Fibroblast of lung (primary cell): ENCODE data around the gene VSTM2B. TPM values are rescaled to one million over a fixed set of nuclear protein-coding genes. Genes with fewer than 3 reads are reported as not detected.

Experiments used
- DNase-seq, 2 donors: peaks; one replicate each; pipeline versions ENCODE4 v3.0.0 to v3.0.0-alpha.2; 2010; ENCODE audit warnings: low read depth in 2 of 2
- H2AFZ ChIP-seq: 2 replicates; pipeline ENCODE4 v1.5.1; 2012; ENCODE audit warnings: low read length, control low read depth, inconsistent platforms
- H3K27ac ChIP-seq: 2 replicates; pipeline ENCODE4 v1.5.1; 2011; ENCODE audit warnings: low read length, control low read depth; ENCODE audit not compliant: insufficient read depth
- H3K27me3 ChIP-seq: 2 replicates; pipeline ENCODE4 v1.5.1; 2011; ENCODE audit warnings: mild to moderate bottlenecking, low read length; ENCODE audit not compliant: control insufficient read depth, insufficient read depth
- H3K36me3 ChIP-seq: 2 replicates; pipeline ENCODE4 v1.5.1; 2011; ENCODE audit warnings: low read length; ENCODE audit not compliant: control insufficient read depth, insufficient read depth
- H3K4me1 ChIP-seq: 2 replicates; pipeline ENCODE4 v1.5.1; 2011; ENCODE audit warnings: low read length; ENCODE audit not compliant: control insufficient read depth, insufficient read depth; ENCODE audit errors: extremely low read depth
- H3K4me2 ChIP-seq: 2 replicates; pipeline ENCODE4 v1.5.1; 2011; ENCODE audit warnings: low read length, control low read depth; ENCODE audit not compliant: insufficient read depth; ENCODE audit errors: extremely low read depth
- H3K4me3 ChIP-seq, 4 experiments: fragments of 200-600 bp in 1 of 4; sonication (generic) in 1 of 4; replicated peaks in 1 of 4; 2 replicates each; pipeline ENCODE4 v1.5.1; 2011 to 2016; ENCODE audit warnings: low read length in 4 of 4, low read depth in 3 of 4, mild to moderate bottlenecking in 3 of 4, control low read depth in 2 of 4, inconsistent platforms in 1 of 4, mixed read lengths in 1 of 4; ENCODE audit not compliant: insufficient read depth in 1 of 4; ENCODE audit errors: control extremely low read depth in 1 of 4
- H3K79me2 ChIP-seq: 2 replicates; pipeline ENCODE4 v1.5.1; 2012; ENCODE audit warnings: mild to moderate bottlenecking, low read length, inconsistent platforms; ENCODE audit not compliant: control insufficient read depth, insufficient read depth
- H3K9ac ChIP-seq: 2 replicates; pipeline ENCODE4 v1.5.1; 2011; ENCODE audit warnings: mild to moderate bottlenecking, low read length, control low read depth; ENCODE audit not compliant: insufficient read depth
- H3K9me3 ChIP-seq: 2 replicates; pipeline ENCODE4 v1.5.1; 2012; ENCODE audit warnings: low read depth, low read length; ENCODE audit not compliant: control insufficient read depth, insufficient read depth
- H4K20me1 ChIP-seq: 2 replicates; pipeline ENCODE4 v1.5.1; 2011; ENCODE audit warnings: low read length; ENCODE audit not compliant: control insufficient read depth, insufficient read depth; ENCODE audit errors: extremely low read depth
- EZH2 ChIP-seq: IDR thresholded peaks from 2 replicates; pipeline ENCODE4 v1.5.1; 2012; ENCODE audit warnings: low read length, control low read depth, mild to moderate bottlenecking; ENCODE audit errors: missing control alignments
- polyA plus RNA-seq, 2 donors: library from polyadenylated mRNA; depleted of rRNA in 1 of 2; stranded (reverse) in 1 of 2; unstranded in 1 of 2; fragments of >200 nt; gene quantifications; 2 replicates each; pipeline ENCODE4 v1.2.1, GENCODE V29; 2011 to 2012; ENCODE audit warnings: missing spikeins in 1 of 2
- total RNA-seq: library from RNA; depleted of rRNA; stranded (reverse); fragments of >200 nt; gene quantifications from 2 replicates; pipeline ENCODE4 v1.2.1, GENCODE V29; 2014
- TF ChIP-seq, protein P1 (sequence below), 2 donors: IDR thresholded peaks in 1 of 2; conservative IDR thresholded peaks in 1 of 2; 1 replicate in 1 of 2; 2 replicates in 1 of 2; pipeline ENCODE4 v1.5.1; 2011 to 2012; ENCODE audit warnings: low read length in 2 of 2, control low read depth in 1 of 2, inconsistent platforms in 1 of 2, low read depth in 1 of 2, mild to moderate bottlenecking in 1 of 2

The VSTM2B gene
- total and polyA plus RNA-seq, 2 donors (not counting 1 experiment from before 2014, with no cell fraction given), result not detected

DNA sequence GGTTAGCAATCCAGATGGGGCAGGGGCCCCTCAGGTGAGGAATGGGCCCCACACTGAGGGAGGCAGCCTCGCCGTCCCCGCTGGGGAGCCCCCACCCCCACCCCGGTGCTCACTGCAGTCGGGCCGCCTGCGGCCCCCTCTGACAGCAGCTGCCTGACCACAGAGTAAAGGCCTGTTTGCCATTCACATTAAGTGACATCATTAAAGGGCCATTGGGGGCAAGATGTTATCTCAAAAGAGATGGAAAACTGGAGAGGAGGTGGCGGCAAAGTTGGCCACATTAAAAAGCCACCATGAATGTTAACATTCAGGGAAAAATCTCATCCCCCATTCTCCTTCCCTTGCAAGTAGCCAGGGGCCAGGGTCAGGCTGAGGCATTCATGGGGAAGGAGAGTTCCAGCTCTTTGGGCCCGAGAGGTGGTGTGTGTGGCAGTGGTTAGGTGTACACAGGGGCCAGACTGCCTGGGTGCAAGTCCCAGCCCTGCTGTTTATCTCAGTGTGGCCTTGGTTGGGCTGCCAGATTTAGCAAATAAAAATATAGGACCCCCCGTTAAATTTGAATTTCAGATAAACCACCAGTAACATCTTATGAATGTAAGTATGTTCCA, 20.9 kb downstream of the VSTM2B start:
- Histone ChIP-seq H3K79me2 (no peaks in the 10 kb centered on the region), H2AFZ (no peak overlapping the region), H4K20me1 (no peaks in the 10 kb centered on the region), H3K4me1 (no peaks in the 10 kb centered on the region), H3K4me3 (no peak overlapping the region), H3K27ac (no peak overlapping the region), H3K9me3 (no peaks in the 10 kb centered on the region), H3K9ac (no peak overlapping the region), H3K36me3 (no peaks in the 10 kb centered on the region), H3K4me2 (no peak overlapping the region), H3K27me3 (no peaks in the 10 kb centered on the region)
- no peak for TF ChIP-seq EZH2
- TF ChIP-seq, protein P1, sequence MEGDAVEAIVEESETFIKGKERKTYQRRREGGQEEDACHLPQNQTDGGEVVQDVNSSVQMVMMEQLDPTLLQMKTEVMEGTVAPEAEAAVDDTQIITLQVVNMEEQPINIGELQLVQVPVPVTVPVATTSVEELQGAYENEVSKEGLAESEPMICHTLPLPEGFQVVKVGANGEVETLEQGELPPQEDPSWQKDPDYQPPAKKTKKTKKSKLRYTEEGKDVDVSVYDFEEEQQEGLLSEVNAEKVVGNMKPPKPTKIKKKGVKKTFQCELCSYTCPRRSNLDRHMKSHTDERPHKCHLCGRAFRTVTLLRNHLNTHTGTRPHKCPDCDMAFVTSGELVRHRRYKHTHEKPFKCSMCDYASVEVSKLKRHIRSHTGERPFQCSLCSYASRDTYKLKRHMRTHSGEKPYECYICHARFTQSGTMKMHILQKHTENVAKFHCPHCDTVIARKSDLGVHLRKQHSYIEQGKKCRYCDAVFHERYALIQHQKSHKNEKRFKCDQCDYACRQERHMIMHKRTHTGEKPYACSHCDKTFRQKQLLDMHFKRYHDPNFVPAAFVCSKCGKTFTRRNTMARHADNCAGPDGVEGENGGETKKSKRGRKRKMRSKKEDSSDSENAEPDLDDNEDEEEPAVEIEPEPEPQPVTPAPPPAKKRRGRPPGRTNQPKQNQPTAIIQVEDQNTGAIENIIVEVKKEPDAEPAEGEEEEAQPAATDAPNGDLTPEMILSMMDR (conservative IDR thresholded peaks at IDR 0.05 in 1 of 2, IDR thresholded peaks at IDR 0.05 in 1 of 2; ENCODE audit: low read depth in 1 of 2, low read length in 2 of 2), result no peak
- no peak for DNase-seq

GRCh38 chr19:29547361-29547960, 21.7 kb downstream of the VSTM2B start:
- TF ChIP-seq, protein P1 (conservative IDR thresholded peaks at IDR 0.05 in 1 of 2, IDR thresholded peaks at IDR 0.05 in 1 of 2; ENCODE audit: low read depth in 1 of 2, low read length in 2 of 2), result no peak
- TF ChIP-seq EZH2, result no peak
- Histone ChIP-seq H2AFZ (no peak overlapping the region), H3K9me3 (no peaks in the 10 kb centered on the region), H3K4me1 (no peaks in the 10 kb centered on the region), H3K36me3 (no peaks in the 10 kb centered on the region), H3K27me3 (no peaks in the 10 kb centered on the region), H3K9ac (no peak overlapping the region), H4K20me1 (no peaks in the 10 kb centered on the region), H3K4me3 (no peak overlapping the region), H3K4me2 (no peak overlapping the region), H3K27ac (no peak overlapping the region), H3K79me2 (no peaks in the 10 kb centered on the region)
- no peak for DNase-seq

GRCh38 chr19:29547981-29548380, 22.2 kb downstream of the VSTM2B start:
- H2AFZ ChIP-seq, result no peak overlapping the region

More at GRCh38 chr19:29547981-29548380, 22.2 kb downstream of the VSTM2B start:
- DNase-seq, result no peak
- Histone ChIP-seq H3K4me3 (no peak overlapping the region), H4K20me1 (no peaks in the 10 kb centered on the region), H3K4me1 (no peaks in the 10 kb centered on the region), H3K27me3 (no peaks in the 10 kb centered on the region), H3K36me3 (no peaks in the 10 kb centered on the region), H3K27ac (no peak overlapping the region), H3K9me3 (no peaks in the 10 kb centered on the region), H3K4me2 (no peak overlapping the region), H3K79me2 (no peaks in the 10 kb centered on the region), H3K9ac (no peak overlapping the region)
- TF ChIP-seq EZH2, result no peak
- TF ChIP-seq, protein P1 (conservative IDR thresholded peaks at IDR 0.05 in 1 of 2, IDR thresholded peaks at IDR 0.05 in 1 of 2; ENCODE audit: low read depth in 1 of 2, low read length in 2 of 2), result no peak
